Occipital lobe (tissue), 2 donors: ENCODE results near the gene CLTA. TPM values are rescaled to one million over a fixed set of nuclear protein-coding genes. Genes with fewer than 3 reads are reported as not detected.
"Not testable (repeated sequence)": the region's sequence is repeated elsewhere in the genome, so short reads cannot be mapped to it uniquely, and the experiment has no call there.

ENCODE experiments used
- DNase-seq: peaks from one replicate; lab custom pipeline; 2025; lab: John Stamatoyannopoulos, UW
- total RNA-seq: library from RNA; depleted of rRNA; stranded (reverse); fragments of >200 nt; gene quantifications from one replicate; pipeline ENCODE4 v1.2.3, GENCODE V29; 2014

The CLTA gene
- total RNA-seq, 1 donor from 2014 or later: 116 TPM

- DNase-seq: no peak
These were observed 32.6 kb upstream of the CLTA start for GRCh38 chr9:36158122-36158521.

GRCh38 chr9:36158917-36159316 is 31.8 kb upstream of the CLTA start:
- no peak for DNase-seq

DNA sequence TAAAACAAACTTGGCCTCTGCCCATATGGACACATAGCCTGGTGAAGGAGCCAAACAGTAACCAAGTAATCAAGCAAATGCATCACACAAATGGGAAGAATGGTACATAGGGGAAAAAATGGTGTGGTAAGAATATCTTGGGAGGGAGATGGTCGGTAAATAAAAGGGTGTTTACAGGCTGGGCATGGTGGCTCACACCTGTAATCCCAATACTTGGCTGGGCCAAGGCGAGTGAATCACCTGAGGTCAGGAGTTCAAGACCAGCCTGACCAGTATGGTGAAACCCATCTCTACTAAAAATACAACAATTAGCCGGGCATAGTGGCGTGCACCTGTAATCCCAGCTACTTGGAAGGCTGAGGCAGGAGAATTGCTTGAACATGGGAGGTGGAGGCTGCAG is 31.2 kb upstream of the CLTA start:
- DNase-seq: not testable (repeated sequence)

GRCh38 chr9:36160126-36160525 is 30.6 kb upstream of the CLTA start:
- DNase-seq: not testable (repeated sequence)

- no peak for DNase-seq
These were observed 29.5 kb upstream of the CLTA start for GRCh38 chr9:36161187-36161586.

DNA sequence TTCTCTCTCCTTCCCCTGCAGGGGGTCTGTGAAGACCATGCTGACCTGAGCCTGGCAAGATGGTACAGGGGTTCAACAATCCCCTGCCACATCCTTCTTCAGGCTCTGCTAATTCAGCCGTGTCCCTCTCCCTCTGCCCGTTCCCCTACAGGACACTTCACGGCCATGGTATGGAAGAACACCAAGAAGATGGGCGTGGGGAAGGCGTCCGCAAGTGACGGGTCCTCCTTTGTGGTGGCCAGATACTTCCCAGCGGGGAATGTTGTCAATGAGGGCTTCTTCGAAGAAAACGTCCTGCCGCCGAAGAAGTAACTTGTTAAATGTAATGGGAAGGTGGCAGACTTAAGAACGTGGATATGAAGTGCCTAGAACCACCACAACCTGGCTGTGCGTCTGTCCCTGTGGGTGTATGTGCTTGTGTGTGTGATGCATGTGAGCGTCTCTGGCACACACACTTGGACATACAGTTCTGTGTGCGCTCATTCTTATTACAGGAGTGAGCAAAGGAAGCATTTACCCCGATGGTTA is 28.4 kb upstream of the CLTA start:
- no peak for DNase-seq

GRCh38 chr9:36163049-36163785 is 27.5 kb upstream of the CLTA start:
- peak; percentile 42 for DNase-seq

GRCh38 chr9:36163786-36164170 is 26.9 kb upstream of the CLTA start:
- DNase-seq: no peak

DNA sequence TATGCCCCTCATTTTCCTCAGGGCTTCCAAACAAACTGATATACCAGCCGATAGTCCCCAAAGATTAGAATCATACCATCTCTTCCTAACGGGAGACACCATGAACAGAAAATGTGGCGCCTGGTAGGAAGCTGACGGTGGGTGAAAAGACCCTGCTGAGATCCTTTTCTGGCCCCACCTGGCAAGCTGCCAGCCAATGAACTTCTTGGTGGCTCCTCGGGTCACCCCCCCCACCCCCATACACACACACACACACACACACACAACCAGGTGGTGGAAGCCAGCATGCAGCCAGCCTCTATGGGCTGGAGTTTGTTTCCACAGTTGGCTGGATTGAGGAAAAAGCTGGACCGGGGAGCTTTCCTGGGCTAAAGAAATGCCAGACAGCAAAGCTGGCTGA is 26.3 kb upstream of the CLTA start:
- no peak for DNase-seq

DNA sequence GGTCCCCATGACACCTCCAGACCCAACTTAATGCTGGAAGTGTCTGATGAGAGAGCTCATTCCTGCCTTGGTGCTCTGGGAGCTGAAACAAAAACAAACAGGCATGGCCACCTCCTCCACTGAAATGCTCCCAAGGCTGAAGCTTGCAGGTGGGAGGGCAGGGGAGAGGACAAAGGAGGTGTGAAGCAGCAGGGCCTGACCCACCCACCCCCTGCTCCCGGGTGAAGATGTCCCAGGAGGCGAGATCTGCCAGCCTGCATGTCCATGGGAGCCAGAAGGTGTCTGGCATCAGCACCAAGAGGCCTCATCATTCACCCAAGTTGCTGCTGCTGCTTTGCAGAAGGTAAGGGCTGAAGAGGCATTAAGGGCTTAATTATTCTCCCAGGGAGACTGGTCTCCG is 25.7 kb upstream of the CLTA start:
- DNase-seq: no peak

GRCh38 chr9:36165826-36166167 is 24.9 kb upstream of the CLTA start:
- no peak for DNase-seq

- DNase-seq: peak; percentile 70
These were observed 24.4 kb upstream of the CLTA start for GRCh38 chr9:36166168-36166927.

- DNase-seq: no peak
These were observed 21.6 kb upstream of the CLTA start, which contains the start of gene CCIN for GRCh38 chr9:36169166-36169565. Gene CCIN (plus strand): TSS chr9:36169388. CDS start chr9:36169503, 115 bp downstream.

- DNase-seq: no peak
These were observed 21.0 kb upstream of the CLTA start for GRCh38 chr9:36169708-36170107.

DNA sequence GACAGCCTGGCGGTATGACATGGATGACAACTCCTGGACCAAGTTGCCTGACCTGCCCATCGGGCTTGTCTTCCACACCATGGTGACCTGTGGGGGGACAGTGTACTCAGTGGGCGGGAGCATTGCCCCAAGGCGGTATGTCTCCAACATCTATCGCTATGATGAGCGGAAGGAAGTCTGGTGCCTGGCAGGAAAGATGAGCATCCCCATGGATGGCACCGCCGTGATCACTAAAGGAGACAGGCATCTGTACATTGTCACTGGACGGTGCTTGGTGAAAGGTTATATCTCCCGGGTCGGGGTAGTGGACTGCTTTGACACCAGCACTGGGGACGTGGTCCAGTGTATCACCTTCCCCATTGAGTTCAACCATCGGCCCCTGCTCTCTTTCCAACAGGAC is 20.2 kb upstream of the CLTA start:
- no peak for DNase-seq

GRCh38 chr9:36173861-36174260 is 16.9 kb upstream of the CLTA start:
- DNase-seq: no peak

DNA sequence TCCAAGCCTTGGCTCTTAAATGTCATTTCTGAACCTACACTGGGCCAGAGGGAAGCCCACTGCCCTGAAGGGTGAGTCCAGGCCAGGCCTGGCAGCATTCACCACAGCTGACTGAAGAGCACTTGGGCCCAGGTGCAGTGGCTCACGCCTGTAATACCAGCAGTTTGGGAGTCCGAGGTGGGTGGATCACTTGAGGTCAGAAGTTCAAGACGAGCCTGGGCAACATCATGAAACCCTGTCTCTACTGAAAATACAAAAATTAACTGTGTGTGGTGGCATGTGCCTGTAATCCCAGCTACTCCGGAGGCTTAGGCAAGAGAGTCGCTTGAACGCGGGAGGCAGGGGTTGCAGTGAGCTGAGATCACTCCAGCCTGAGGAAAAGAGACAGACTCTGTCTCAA is 16.4 kb upstream of the CLTA start:
- no peak for DNase-seq

- no peak for DNase-seq
These were observed 16.0 kb upstream of the CLTA start for GRCh38 chr9:36174731-36175130.

GRCh38 chr9:36175209-36175608 is 15.5 kb upstream of the CLTA start:
- not testable (repeated sequence) for DNase-seq

- not testable (repeated sequence) for DNase-seq
These were observed 14.2 kb upstream of the CLTA start for GRCh38 chr9:36176496-36176895.

DNA sequence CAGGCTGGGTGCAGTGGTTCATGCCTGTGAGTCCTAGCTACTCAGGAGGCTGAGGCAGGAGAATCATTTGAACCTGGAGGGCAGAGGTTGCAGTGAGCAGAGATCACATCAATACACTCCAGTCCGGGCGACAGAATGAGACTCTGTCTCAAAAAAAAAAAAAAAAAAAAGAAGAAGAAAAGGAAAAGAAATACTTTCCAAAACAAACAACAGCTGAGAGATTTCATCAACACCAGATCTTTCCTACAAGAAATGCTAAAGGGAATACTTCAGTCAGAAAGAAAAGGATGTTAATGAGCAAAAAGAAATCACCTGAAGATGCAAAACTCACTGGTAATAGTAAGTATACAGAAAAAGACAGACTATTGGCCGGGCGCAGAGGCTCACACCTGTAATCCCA is 13.2 kb upstream of the CLTA start:
- no peak for DNase-seq

- not testable (repeated sequence) for DNase-seq
These were observed 10.5 kb upstream of the CLTA start for GRCh38 chr9:36180243-36180642.

GRCh38 chr9:36187414-36187813 is 3.3 kb upstream of the CLTA start:
- no peak for DNase-seq
